ENCODE data around the gene LTBP3.
"Not testable (repeated sequence)": the region's sequence is repeated elsewhere in the genome, so short reads cannot be mapped to it uniquely, and the experiment has no call there.

The LTBP3 gene

GRCh38 chr11:65571420-65571819, 13.3 kb upstream of the LTBP3 start:
- DNase-seq (ENCODE audit: low read depth), result no peak

DNA sequence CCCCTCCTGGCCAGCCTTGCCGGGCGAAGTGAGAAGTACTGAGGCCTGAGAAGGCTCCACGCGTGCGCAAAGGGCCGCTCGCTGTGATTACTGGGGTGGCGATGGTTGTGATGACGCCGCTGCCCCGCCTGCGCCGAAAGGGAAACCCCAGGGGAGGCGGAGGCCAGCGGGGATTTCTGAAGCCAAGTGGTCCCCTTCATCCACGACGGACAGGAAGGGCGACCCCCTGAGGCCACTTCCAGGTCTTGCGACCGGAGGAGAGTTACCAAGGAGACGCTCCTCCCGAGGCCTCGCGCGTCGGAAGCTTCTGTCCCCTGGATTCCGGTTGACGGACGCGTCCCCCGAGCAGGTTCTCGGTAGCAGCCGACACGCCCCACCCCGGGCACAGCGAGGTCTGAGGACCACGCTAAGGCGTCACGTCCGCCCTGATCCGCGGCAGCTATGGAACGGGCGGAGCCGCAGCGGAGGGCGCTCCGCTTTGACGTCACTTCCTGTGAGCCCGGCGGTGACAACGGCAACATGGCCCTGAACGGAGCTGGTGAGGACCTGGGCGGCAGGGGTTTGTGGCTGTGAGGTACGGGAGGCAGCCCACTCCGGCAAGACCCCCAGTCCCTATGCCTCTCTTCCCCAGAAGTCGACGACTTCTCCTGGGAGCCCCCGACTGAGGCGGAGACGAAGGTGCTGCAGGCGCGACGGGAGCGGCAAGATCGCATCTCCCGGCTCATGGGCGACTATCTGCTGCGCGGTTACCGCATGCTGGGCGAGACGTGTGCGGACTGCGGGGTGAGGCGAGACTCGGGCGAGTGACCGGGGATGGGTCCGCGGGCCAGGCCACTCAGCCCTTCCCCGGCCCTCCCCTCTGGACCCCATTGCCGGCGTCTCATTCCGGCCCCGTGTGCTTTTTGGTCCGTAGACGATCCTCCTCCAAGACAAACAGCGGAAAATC, 12.1 kb upstream of the LTBP3 start, which contains the start of gene ZNRD2:
Gene ZNRD2, plus strand, starts transcription at position 505 of the 946 bp plus-strand sequence. Its CDS starts 15 bp downstream, at position 520.
- DNase-seq (ENCODE audit: low read depth), result peak; percentile 99

- DNase-seq (ENCODE audit: low read depth), result no peak
These were observed 11.2 kb upstream of the LTBP3 start for GRCh38 chr11:65569164-65569972.

DNA sequence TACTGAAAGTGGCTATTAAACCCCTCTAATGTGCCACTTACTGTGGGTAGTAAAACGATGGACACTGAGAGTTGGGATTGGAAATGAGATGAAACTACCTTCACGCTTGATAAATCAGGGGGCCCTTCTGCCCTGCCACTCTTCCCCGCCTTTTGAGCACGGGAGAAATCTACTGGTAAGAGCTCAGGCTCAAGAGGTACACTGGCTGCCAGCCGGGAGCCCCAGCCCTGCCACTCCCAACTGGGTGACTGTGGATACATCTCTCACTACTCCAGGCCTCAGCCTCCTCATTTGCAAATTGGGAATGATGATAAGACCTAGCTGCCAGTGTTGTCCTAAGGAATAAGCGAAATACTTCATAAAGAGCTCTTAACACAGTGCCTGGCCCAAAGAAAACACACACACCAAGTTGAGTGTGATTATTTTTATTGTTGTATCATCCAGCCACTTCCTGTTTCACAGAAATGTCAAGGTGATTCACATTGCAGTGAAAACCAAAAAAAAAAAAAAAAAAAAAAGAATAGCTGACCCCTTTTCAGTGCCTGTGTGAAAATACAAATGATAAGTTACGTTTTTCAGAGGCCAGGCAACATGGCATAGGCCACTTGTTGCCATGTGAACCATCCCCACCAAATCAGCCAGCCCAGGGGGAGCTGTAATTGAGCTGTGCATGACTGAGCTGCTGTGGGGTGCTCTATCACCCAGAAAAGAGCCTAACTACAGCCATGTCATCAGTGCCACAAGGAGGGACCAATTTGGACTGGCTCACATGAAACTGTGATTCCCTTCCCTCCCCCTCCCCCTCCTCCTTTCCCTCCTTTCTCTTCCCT, 7.7 kb upstream of the LTBP3 start:
- DNase-seq (ENCODE audit: low read depth), result no peak

DNA sequence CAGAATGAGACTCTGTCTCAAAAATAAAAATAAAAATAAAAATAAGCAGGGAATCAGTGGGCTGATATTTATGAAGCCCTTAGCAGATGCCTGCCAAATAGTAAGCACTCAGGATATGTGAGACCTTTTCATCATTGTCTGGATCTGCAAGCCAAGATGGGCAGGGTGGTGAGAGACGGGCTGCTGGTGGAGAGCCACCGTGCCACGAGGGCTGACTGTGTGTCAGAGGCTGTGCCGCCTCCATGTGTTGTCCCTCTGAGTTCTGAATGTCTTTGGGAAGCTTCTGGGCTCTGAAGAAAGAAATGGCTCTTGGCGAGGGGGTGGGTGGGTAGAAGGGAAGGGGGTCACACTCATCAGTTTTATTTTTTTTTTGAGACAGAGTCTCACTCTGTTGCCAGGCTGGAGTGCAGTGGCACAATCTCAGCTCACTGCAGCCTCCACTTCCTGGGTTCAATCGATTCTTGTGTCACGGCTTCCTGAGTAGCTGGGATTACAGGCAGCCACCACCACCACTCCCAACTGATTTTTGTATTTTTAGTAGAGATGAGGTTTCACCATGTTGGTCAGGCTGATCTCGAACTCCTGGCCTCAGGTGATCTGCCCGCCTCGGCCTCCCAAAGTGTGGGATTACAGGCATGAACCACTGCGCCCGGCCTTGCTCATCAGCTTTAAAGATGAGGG, 6.9 kb upstream of the LTBP3 start:
- DNase-seq (ENCODE audit: low read depth), result not testable (repeated sequence)

DNA sequence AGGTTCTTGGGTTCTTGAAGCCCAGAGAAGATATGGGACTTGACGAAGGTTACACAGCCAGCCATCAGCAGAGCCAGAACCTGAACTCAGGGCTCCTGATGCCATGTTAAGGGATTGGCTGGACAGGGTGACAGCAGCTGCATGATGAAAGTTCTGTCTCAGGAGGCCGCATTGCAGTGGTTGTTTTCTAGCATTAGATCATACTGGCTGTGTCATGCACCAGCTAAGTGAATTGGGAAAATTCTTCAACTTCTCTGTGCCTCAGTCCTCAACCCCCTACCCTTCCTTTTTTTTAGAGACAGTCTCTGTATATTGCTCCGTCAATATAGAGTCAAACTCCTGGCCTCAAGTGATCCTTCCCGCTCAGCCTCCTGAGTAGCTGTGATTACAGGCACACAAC, 5.4 kb upstream of the LTBP3 start:
- no peak for DNase-seq (ENCODE audit: low read depth)

- no peak for DNase-seq (ENCODE audit: low read depth)
These were observed 4.6 kb upstream of the LTBP3 start for GRCh38 chr11:65562788-65563187.

DNA sequence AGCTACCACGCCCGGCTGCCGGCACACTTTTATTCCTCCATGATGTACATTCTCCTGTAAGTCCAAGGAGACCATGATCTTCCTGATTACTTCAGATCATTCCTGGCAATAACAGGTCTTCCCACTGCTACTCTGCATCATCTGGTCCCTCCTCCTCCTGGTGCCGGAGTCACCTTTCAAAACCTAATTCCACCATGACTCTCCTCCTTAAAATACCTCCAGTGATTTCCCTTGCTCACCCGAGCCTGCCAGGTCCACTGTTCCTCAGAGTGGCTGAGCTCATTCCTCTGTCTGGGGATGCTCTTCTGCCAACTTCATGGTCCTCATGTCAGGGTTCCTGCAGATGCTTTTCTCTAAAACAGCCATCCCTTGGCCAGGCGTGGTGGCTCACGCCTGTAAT, 3.9 kb upstream of the LTBP3 start:
- no peak for DNase-seq (ENCODE audit: low read depth)

GRCh38 chr11:65560555-65561418, 2.6 kb upstream of the LTBP3 start:
- no peak for DNase-seq (ENCODE audit: low read depth)

DNA sequence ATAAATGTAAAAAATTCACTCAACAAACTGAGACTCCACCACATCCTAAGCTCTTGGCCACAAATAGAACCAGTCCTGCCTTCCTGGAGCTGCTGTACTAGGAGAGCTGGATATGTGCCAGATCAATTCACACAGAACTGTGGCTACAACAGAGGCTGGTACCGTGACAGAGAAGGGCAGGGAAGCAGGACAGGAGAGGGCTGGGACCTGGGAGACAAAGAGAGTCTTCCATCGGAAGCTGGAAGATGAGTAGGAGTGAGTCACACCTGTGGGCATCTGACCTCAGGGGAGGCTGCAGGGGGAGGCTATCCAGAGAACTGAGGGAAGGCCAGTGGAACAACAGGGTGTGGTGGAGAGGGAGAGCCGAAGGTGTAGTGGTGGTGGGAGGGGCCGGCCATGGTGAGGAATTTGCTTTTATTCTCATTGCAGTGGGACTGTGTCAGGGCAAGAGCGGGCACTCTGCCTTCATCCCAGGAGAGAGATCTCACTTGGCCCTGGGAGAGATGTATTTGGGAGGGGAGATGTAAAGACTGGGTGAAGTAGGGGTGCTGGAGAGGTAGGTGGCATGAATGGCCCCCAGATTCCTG, 1.9 kb upstream of the LTBP3 start:
- DNase-seq (ENCODE audit: low read depth), result no peak

GRCh38 chr11:65559535-65559934, 1.4 kb upstream of the LTBP3 start:
- no peak for DNase-seq (ENCODE audit: low read depth)

DNA sequence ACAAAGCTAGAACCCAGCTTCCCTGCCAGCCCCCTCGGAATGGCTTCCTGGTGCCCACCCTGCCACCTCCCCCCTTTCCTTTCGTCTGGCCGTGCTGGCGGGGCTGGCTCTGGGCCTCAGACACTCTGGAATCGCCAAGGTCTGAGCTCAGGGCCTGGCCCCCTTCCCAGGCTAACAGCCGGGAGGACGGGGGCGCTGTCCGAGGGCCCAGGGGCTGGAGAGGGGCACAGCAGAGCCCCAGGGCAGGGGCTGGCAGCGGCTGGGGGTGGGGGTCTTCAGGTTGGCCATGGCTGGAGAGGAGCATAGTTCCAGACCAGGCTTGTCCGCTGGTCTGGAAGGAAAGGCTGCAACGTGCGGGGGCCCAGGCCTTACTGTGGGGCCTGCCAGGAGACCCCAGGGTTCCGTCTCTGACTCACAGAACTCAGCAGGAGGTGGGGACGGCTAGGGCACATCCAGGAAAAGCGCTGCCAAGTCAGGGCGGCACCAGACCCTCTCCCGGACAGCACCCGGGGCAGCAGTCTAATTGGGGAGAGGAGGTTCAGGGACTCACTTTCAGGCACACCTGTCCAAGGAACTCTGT, 861 bp upstream of the LTBP3 start:
- no peak for DNase-seq (ENCODE audit: low read depth)

DNA sequence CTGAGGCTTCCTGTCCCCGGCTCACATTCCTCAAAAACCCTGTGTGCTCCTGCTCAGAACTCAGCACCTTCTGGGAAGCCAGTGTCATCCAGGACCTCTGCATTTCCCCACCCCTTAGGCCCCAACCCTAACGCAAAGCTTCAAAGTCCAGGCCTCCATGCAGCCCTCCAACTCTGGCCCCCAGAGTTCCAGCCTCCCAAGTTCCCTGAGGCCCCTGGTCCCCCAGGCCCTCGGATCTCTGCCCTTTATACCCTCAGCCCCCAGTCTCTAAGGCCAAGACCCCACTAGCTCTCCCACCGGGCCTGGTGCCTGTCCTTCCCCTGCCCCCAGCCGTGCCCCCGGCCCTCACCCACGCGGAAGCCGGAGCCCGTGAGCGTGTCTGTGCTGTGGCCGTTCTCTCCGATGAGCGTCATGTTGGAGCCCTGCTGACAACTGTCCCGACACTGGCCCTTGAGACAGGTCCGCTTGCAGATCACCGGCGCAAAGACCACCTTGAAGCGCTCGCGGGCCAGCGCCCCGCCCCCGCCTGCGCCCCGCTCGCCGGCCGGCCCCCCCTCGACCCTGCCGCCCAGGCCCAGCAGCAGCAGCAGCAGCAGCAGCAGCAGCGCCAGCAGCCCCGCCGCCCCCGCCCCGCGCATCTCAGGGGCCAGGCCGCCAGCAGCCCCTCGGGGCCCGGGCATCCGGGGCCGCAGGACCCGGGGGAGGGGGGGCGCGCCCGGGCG, 718 bp downstream of the LTBP3 start:
- DNase-seq (ENCODE audit: low read depth), result no peak

- DNase-seq (ENCODE audit: low read depth), result no peak
These were observed 1.5 kb downstream of the LTBP3 start for GRCh38 chr11:65556470-65557279.

GRCh38 chr11:65555693-65556231, 2.4 kb downstream of the LTBP3 start:
- DNase-seq (ENCODE audit: low read depth), result peak; percentile 92

- DNase-seq (ENCODE audit: low read depth), result no peak
These were observed 3.2 kb downstream of the LTBP3 start for GRCh38 chr11:65554842-65555430.

- no peak for DNase-seq (ENCODE audit: low read depth)
These were observed 3.9 kb downstream of the LTBP3 start for GRCh38 chr11:65554057-65554818.
